ENCODE data around the gene OBSL1. TPM values are rescaled to one million over a fixed set of nuclear protein-coding genes. Genes with fewer than 3 reads are reported as not detected.

The OBSL1 gene
- total RNA-seq, 2 experiments from 2014 or later, result 0.16 TPM; not detected in 1

DNA sequence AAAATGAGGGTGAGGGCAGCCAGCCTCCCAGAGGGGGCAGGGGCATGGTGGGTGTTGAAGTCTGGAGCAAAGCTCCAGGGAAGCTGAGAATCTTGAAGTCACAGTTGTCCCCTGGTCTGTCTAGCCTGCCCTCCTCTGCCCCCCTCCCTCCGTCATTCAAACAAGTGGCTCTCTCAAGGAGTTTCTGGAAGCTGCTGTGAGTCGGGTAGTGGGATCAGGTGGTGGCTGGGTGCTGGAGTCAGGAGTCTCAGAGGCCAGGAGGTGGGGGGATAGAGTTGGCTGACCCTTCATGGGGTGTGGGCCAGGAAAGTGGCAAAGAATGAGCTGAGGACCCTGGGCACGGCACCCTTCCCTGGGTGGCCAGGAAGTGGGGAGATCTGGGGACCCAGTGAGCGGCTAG, 57.6 kb downstream of the OBSL1 start:
- ATAC-seq (no peak), DNase-seq (no peak)
- Mint-ChIP-seq H3K36me3 (no peaks in the 10 kb centered on the region), H3K27ac (no peak overlapping the region), H3K9me3 (ENCODE audit: low read depth) (no peaks in the 10 kb centered on the region), H3K4me3 (no peak overlapping the region), H3K27me3 (peaks cover 65% of the 10 kb centered on the region), H3K4me1 (peaks cover 4% of the 10 kb centered on the region)
- CTCF ChIA-PET, result no interaction called here

DNA sequence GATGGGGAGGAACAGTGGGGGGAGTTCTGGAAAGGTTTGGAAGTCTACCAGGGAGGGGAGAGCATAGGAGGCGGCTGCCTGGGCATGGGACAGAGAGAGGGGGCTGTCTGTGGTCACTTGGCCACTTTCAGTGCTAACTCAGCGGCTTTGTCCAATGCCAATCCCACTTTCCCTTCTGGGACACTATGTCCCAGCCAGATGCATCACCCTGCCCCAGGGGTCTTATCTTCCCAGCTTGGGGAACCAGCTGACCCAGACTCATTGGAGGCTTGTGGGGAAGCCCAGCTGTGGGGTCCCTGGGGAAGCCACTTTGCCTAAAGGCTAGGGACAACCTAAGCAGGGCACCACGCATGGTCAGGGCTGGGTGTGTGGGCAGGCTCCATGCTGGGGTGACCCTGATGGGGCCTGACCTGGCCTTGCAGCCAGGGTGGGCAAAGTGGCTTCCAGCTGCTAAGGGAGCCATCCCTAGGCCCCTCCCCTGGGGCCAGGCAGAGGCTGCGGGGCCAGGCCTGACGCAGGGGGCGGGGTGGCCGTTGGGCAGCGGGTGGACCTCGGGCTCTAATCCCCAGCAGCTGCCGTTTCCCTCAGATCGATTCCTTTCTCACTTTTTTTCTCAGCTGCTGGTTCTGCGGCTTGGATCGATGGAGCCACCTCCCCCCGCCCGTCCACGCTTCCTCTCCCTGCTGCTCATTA, 58.7 kb downstream of the OBSL1 start:
- no peak for DNase-seq
- Mint-ChIP-seq H3K36me3 (no peaks in the 10 kb centered on the region), H3K27me3 (peaks cover 62% of the 10 kb centered on the region), H3K27ac (no peak overlapping the region), H3K4me1 (peaks cover 4% of the 10 kb centered on the region), H3K9me3 (ENCODE audit: low read depth) (no peaks in the 10 kb centered on the region), H3K4me3 (no peak overlapping the region)
- no peak for ATAC-seq
- CTCF ChIA-PET, result interaction anchor here (0.8 to 1.3 kb wide), 2 partner anchors 16 to 17 kb away, joined by 3 read pairs; no protein-coding TSS in a partner anchor

DNA sequence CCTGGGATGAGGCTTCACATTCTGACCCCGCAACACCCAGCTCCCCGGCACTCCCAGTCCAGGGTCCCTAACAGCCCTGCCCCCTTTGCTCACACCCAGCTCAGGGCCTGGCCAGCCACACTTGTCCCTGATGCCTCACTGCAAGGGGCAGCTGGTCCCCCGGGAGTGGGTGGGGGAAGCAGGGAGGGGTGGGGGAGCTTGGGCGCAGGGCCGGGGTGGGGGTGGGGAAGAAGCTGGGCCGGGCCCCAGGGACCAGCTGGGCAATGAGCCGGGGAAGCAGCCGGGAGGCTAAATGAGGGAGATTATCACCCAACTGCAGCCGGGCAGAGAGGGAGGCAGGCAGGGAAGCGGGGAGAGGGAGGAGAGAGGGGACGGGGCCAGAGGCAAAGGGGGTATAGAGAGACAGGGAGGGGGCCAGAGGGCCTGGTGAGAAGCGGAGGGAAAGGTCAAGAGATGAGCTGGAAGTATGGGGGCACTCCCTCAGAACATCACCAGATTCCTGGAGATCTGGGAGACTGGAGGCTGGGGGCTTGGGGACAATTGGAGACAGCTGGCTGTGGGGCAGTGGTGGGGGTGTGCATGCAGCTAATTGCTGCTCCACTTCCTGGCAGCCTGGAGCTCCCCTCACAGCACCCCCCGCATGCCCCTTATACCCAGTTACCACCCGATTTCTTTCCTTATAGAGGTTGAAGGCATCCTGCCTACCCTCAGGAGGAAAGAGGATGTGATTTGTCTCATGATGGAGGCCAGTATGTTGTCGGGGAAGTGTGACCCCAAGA, 59.6 kb downstream of the OBSL1 start:
- Mint-ChIP-seq H3K9me3 (ENCODE audit: low read depth) (no peaks in the 10 kb centered on the region), H3K36me3 (no peaks in the 10 kb centered on the region), H3K27ac (no peak overlapping the region), H3K27me3 (peaks cover 62% of the 10 kb centered on the region), H3K4me3 (no peak overlapping the region), H3K4me1 (peaks cover 4% of the 10 kb centered on the region)
- CTCF ChIA-PET, result interaction anchor here (0.7 to 5.8 kb wide), 5 partner anchors 14 to 109 kb away, joined by 3 to 65 read pairs (median 5); partner anchors contain the start of gene GMPPA
- DNase-seq (no peak), ATAC-seq (no peak)

DNA sequence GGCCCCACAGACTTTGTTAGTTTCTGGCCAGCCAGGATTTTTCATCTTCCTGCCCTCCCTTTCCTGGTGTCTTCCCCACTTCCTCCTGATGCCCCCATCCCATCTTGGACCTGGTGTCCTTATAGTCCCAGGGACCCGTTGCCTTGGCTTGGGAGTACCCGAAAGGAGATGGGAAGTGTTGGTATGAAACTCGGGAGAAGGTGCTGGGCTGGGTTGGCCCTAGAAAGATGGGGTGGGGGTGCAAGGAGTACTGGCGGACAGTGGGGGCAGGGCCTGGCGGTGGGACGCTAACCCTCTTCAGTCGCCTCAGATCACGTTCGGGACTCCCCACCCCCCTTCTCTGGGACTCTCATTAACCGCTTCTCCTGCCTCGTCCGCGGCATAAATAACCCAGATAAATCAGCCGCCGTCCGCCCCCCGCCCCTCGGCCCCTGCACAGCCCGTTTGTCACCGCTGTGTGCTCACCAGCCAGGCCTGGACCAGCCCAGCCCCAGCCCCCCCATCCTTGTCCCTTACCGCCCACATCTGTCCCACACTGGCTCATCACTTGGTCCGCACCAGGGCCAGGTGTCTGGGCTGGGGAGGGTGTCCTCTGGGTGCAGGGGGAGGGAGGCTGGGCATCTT, 60.7 kb downstream of the OBSL1 start:
- CTCF ChIA-PET, result interaction anchor here (0.6 to 5.8 kb wide), 12 partner anchors 8 to 140 kb away, joined by 3 to 65 read pairs (median 5); partner anchors contain the start of genes DNPEP and GMPPA
- no peak overlapping the region for H3K27ac Mint-ChIP-seq
- peaks cover 4% of the 10 kb centered on the region for H3K4me1 Mint-ChIP-seq
- peaks cover 51% of the 10 kb centered on the region for H3K27me3 Mint-ChIP-seq
- no peak overlapping the region for H3K4me3 Mint-ChIP-seq
- no peak for ATAC-seq
- H3K9me3 Mint-ChIP-seq (ENCODE audit: low read depth), result no peaks in the 10 kb centered on the region
- H3K36me3 Mint-ChIP-seq, result peaks cover 1% of the 10 kb centered on the region
- DNase-seq, result no peak

DNA sequence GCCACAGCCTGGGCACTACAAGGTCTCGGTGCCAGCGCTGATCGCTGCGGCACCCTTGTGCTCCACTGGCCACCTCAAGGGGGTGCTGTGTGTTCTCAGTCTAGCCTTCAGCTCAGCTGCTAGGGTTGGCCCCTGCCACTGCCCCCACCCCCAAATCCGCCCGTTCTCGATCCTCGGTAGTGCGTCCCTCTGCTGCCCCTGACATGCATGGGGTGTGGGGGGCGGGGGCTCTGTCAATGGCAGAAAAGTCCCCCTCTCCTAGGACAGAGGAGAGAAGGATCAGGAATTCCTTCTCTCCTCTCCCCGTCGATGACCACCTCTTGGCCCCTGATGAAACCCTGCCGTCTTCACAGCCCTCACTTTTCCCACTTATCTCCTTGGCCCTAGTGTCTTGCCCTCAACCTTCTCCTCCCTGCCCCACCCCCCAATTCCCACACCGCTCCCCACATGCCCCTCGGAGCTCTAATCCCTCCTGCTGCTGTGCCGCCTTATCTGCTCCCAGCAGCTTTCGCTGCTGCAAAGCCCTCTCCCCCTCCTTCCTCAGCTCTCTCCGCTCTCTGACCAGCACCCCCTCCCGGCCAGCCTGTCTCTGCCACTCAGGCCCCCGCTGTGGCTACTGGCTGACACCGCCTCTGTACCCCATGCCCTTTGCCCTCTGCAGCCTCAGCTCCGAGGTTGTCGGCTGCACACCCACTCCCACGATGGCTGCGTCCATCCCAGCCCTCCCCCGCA, 61.4 kb downstream of the OBSL1 start:
- H3K27me3 Mint-ChIP-seq, result peaks cover 44% of the 10 kb centered on the region
- H3K27ac Mint-ChIP-seq, result no peak overlapping the region
- DNase-seq (peak; percentile 54), ATAC-seq (peak; percentile 80)
- CTCF ChIA-PET, result interaction anchor here (0.6 to 5.8 kb wide), 10 partner anchors 9 to 141 kb away, joined by 4 to 65 read pairs (median 5); partner anchors contain the start of genes DNPEP and GMPPA
- H3K4me1 Mint-ChIP-seq, result peaks cover 4% of the 10 kb centered on the region
- no peak overlapping the region for H3K4me3 Mint-ChIP-seq
- peaks cover 1% of the 10 kb centered on the region for H3K36me3 Mint-ChIP-seq
- no peaks in the 10 kb centered on the region for H3K9me3 Mint-ChIP-seq (ENCODE audit: low read depth)

DNA sequence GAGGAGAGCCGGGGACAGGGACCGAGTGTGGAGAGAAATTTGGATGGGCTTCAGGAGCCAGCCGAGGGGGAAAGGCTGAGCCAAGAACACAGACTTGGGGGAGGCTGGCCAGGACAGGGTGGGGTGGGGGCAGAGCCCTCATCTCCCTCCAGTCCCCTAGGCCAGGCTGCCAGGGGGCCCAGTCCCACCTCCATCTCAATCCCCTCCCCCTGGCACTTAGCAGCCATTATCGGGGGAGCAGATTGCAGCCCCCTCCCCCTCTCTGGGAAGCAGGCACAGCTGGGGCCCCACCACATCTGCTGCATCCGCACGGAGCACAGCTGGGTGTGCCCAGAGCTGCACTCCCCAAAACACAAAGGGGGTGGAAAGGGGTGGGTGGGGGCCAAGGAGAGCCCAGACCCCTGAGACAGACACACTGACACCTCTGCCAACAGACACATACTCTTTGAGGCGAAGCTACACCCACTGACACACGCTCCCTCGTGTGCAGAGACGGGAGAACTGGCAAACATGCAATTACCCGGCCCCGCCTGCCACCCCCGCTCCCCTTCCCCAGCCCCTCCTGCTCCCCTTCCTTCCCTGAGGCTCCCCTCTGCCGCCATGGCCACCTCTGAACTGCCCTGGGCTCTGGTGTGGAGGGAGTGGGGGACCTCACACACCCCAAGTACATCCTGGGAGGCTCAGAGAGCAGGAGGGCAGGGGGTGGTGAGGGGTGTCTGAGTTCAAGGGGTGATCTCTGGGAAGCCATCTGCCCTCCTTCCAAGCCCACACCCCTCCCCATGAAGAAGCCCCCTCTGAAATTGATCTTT, 62.2 kb downstream of the OBSL1 start:
- Mint-ChIP-seq H3K4me1 (peaks cover 4% of the 10 kb centered on the region), H3K4me3 (no peak overlapping the region), H3K27ac (no peak overlapping the region), H3K9me3 (ENCODE audit: low read depth) (no peaks in the 10 kb centered on the region), H3K36me3 (peaks cover 3% of the 10 kb centered on the region), H3K27me3 (peaks cover 41% of the 10 kb centered on the region)
- ATAC-seq (peak; percentile 31), DNase-seq (no peak)
- CTCF ChIA-PET, result interaction anchor here (1.0 to 5.8 kb wide), 8 partner anchors 11 to 122 kb away, joined by 4 to 65 read pairs (median 6); partner anchors contain the start of genes DNPEP and GMPPA

DNA sequence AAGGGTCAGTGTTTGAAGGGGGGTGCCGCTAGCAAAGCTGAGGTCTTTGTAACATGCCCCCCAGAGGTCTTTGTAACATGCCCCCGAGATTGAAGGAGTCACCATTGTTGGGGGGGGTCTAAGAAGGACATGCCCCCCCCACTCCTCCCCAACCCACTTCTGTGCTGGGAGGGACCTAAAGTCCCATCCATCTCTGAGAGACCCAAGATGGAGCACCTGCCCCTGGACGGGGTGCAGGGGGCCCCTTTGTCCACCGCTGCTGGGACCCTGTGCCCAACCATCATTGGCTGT, 63.0 kb downstream of the OBSL1 start:
- peaks cover 3% of the 10 kb centered on the region for H3K36me3 Mint-ChIP-seq
- ATAC-seq (no peak), DNase-seq (no peak)
- H3K4me1 Mint-ChIP-seq, result peaks cover 4% of the 10 kb centered on the region
- no peaks in the 10 kb centered on the region for H3K9me3 Mint-ChIP-seq (ENCODE audit: low read depth)
- peaks cover 34% of the 10 kb centered on the region for H3K27me3 Mint-ChIP-seq
- H3K27ac Mint-ChIP-seq, result no peak overlapping the region
- H3K4me3 Mint-ChIP-seq, result no peak overlapping the region
- CTCF ChIA-PET, result interaction anchor here (1.0 to 5.8 kb wide), 2 partner anchors 11 to 19 kb away, joined by 3 to 65 read pairs; partner anchors contain the start of gene GMPPA

DNA sequence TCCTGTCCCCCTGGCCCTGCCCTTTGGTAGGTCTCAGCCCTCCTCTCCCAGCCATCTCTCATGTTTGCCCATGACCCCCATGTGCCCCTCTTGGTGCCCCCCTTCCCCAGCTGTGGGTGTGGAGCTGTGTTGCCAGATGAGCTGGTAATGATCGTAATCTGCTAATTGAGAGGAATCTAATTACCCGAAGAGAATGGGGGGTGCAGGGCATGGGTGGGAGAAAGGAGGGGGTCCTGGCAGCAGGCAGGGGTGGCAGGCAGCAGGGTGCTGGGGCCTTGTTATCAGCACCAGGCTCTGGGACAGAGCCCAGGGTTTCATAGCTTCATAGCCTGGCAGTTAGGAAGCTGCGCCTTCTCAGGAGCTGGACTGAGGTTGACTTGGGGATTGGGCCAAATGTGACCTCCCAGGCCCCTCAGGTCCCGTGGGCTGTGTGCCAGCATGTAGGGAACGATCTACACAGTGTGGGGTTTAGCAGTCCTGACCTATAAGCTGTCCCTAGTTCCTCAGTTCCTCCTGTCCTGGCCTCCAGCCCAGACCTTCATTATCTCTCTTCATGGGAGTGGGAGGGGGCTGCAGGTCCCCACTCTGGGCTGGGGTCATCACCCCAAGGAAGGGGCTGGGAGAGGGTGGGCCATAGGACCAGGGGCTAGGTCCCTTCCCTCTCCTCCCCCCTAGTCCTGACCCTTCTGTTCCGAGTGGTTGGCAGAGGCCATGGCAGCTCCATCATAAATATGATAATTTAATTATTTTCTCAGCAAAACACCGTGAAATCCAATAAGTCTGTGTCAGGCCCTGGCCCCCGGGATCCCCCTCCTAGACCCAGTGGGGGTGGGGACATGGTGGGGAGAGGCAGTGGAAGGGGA, 63.5 kb downstream of the OBSL1 start:
- DNase-seq (no peak), ATAC-seq (no peak)
- H3K27me3 Mint-ChIP-seq, result peaks cover 28% of the 10 kb centered on the region
- H3K9me3 Mint-ChIP-seq (ENCODE audit: low read depth), result no peaks in the 10 kb centered on the region
- peaks cover 4% of the 10 kb centered on the region for H3K4me1 Mint-ChIP-seq
- no peak overlapping the region for H3K4me3 Mint-ChIP-seq
- CTCF ChIA-PET, result interaction anchor here (1.0 to 5.8 kb wide), 5 partner anchors 10 to 22 kb away, joined by 3 to 65 read pairs (median 3); partner anchors contain the start of gene GMPPA
- peaks cover 3% of the 10 kb centered on the region for H3K36me3 Mint-ChIP-seq
- no peak overlapping the region for H3K27ac Mint-ChIP-seq

DNA sequence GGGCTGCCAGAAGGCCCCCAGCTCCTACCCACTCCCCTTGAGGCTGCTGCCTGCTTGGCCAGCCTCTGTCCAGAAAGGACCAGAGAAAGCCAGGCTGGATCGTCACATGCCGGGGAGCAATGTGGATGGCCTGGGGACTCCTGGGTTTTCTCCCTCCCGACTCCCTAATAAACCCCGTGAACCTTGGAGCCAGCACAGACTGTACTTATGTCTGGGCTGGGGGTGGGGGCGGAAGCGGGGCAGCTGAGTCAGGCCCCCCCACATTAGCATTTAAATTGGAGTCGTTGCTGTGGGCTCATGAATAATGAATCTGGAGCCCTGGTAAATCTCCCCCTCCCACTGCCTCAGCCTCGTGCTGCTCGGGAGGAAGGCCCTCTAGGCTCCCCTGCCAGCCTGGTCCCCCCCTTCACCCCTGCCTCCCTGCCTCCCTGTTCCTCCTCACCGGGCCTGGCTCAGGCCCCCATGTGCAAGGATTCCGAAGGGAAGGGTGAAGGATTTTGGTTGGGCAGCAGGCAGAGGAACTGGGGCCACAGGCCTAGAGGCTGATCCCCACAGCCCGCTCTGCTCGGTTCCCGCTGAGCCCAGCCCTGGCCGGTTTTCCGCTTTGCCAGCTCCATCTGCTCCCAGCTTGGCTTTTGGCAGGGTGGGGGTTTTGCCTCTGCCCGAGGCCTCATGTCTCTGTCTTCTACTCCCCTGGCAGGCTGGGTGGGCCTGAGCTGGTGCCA, 64.4 kb downstream of the OBSL1 start:
- peaks cover 24% of the 10 kb centered on the region for H3K27me3 Mint-ChIP-seq
- peaks cover 3% of the 10 kb centered on the region for H3K36me3 Mint-ChIP-seq
- CTCF ChIA-PET, result interaction anchor here (1.0 to 5.8 kb wide), 4 partner anchors 10 to 23 kb away, joined by 3 to 65 read pairs (median 4); partner anchors contain the start of gene GMPPA
- H3K4me1 Mint-ChIP-seq, result peaks cover 4% of the 10 kb centered on the region
- H3K9me3 Mint-ChIP-seq (ENCODE audit: low read depth), result no peaks in the 10 kb centered on the region
- no peak overlapping the region for H3K4me3 Mint-ChIP-seq
- ATAC-seq, result no peak
- H3K27ac Mint-ChIP-seq, result no peak overlapping the region
- no peak for DNase-seq

DNA sequence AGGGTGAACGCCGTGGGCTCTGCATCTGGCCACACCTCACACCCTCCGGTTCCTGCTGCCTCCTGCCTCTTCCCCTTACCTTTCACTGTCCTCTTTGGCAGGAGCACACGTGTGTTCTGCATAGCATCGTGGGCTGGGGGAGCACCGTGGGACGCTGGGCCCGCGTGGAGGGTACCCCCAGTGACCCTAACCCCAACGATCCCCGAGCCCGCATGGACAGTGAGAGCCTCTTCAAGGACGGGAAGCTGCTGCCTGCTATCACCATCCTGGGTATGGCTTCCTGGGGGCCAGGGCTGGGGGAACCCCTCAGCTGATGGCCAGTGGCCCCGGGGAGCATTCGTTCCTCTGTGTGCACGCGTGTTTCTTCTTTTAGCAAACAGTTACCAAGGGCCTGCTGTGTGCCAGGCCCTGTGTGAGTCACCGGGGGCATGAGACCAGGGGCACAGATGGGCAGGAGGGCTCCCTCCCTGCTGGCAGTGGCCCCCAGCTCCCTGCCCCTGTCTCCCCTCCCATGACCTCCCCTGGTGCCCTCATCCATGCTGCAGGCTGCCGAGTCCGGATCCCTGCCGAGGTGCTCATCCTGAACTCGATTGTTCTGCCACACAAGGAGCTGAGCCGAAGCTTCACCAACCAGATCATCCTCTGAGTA, 65.1 kb downstream of the OBSL1 start:
- peaks cover 19% of the 10 kb centered on the region for H3K27me3 Mint-ChIP-seq
- ATAC-seq (no peak), DNase-seq (no peak)
- H3K9me3 Mint-ChIP-seq (ENCODE audit: low read depth), result no peaks in the 10 kb centered on the region
- H3K36me3 Mint-ChIP-seq, result peaks cover 3% of the 10 kb centered on the region
- H3K4me3 Mint-ChIP-seq, result no peak overlapping the region
- peaks cover 7% of the 10 kb centered on the region for H3K4me1 Mint-ChIP-seq
- CTCF ChIA-PET, result interaction anchor here (1.3 to 5.8 kb wide), 2 partner anchors 9 to 24 kb away, joined by 6 to 65 read pairs; partner anchors contain the start of gene GMPPA
- no peak overlapping the region for H3K27ac Mint-ChIP-seq

DNA sequence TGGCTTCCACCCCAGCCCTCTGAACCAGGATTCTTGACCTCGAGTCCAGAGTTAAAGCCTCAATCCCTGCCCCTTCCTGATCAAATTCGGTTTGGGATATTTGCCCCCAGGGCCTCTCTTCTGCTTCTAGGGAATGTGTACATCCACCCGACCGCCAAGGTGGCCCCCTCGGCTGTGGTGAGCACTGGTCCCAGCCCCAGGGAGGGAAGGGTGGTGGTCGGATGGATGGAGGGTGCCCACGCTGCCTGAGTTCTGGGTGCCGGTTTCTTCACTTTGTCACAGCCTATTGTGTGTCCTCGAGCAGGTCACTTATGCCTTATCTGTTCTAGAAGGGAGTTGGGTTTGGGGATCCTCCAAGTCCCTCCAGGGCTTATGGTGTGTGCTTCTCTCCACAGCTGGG, 65.8 kb downstream of the OBSL1 start:
- Mint-ChIP-seq H3K4me3 (no peak overlapping the region), H3K27me3 (peaks cover 12% of the 10 kb centered on the region), H3K4me1 (peaks cover 8% of the 10 kb centered on the region), H3K9me3 (ENCODE audit: low read depth) (no peaks in the 10 kb centered on the region), H3K27ac (no peak overlapping the region), H3K36me3 (peaks cover 3% of the 10 kb centered on the region)
- CTCF ChIA-PET, result no interaction called here
- no peak for ATAC-seq
- DNase-seq, result no peak

Data from activated CD8-positive, alpha-beta memory T cell treated with anti-CD3 and anti-CD28 coated beads, Interleukin-2, amount 10 ng/mL, durations not matched to agents 7 days and 5 days (primary cell).